GM21526 (cell line): ENCODE measurements around the gene WWP2.
"Not testable (repeated sequence)": the region's sequence is repeated elsewhere in the genome, so short reads cannot be mapped to it uniquely, and the experiment has no call there.

Experiments
- ATAC-seq: cut with Tn5 transposase; IDR thresholded peaks from one replicate; pipeline ENCODE4 v1.9.1; 2021; ENCODE audit warnings: moderate library complexity; ENCODE audit not compliant: unreplicated experiment, low FRiP score

The WWP2 gene

DNA sequence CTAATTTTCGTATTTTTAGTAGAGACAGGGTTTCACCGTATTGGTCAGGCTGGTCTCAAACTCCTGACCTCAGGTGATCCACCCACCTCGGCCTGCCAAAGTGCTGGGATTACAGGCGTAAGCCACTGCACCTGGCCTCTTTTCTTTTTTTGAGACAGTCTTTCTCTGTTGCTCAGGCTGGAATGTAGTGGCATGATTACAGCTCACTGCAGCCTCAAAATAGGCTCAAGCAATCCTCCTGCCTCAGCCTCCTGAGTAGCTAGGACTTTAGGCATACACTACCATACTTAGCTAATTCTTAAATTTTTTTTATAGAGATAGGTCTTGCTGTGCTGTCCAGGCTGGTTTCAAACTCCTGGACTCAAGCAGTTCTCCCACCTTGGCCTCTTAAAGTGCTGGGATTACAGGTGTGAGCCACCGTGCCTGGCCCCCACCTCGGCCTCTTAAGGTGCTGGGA lies 29.3 kb downstream of the WWP2 start:
- ATAC-seq = not testable (repeated sequence)

DNA sequence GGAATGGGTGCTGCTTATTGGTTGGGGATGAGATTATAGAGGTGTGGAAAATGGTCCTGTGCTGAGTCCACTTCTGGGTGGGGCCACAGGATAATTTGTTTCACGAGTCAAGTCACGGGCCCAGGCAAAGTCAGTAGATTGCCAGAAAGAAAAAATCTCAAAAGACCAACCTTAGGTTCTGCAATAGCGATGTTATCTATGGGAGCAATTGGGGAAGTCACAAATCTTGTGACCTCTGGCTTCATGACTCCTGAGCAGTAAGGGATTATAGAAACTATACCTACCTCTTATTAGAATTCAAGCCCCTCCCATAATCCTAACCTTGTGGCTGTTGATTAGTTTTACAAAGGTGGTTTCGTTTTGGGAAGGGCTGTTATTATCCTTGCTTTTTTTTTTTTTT lies 31.4 kb downstream of the WWP2 start:
- ATAC-seq = no peak

DNA sequence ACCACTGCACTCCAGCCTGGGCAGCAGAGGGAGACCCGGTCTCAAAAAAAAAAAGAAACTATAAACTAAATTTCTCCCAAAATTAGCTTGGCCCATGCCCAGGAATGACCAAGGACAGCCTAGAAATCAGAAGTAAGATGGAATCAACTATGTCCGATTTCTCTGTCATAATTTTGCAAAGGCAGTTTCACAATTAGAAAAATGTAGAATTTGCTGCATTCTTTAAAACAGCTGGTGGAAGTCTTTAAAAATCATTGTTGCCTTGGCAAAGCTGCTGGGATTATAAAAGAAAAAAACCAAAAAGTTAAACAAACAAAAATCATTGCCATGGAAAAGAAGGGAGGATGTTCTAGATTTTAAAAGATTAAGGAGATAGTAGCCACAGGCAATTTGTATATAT lies 32.4 kb downstream of the WWP2 start:
- ATAC-seq = no peak

DNA sequence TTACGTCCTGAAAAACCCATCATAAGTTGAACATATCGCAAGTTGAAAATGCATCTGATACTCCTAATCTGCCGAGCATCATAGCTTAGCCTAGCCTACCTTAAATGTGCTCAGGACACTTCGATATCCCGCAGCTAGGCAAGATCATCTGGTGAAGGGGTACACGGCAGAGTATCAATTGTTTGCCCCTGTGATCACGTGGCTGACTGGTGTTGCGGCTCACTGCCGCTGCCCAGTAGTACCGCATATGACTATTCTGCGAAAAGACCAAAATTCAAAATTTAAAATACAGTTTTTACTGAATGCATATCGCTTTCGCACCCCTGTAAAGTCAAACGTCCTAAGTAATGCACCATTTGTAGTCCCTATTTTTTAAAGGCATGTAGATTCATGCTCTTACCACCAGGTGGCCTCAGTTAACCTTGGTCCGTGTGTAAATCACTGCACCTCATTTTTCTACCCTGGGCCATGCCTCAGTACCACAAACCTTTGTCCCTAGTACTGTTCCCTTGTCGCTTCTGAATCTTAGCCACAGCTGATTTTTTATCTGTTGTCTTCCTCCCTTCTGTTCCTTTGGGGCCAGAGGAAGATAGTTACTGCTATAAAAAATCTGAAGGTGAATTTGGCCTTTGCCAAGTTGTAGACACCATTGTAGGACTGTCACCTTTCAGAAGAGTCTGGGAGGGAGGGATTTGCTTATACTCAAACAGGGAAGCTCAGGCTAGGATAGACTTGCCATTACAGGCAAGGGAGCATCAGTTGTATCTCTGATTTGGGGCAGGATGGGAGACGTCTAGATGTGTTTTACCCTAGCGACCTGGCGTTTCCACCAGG lies 34.4 kb downstream of the WWP2 start:
- no peak for ATAC-seq

DNA sequence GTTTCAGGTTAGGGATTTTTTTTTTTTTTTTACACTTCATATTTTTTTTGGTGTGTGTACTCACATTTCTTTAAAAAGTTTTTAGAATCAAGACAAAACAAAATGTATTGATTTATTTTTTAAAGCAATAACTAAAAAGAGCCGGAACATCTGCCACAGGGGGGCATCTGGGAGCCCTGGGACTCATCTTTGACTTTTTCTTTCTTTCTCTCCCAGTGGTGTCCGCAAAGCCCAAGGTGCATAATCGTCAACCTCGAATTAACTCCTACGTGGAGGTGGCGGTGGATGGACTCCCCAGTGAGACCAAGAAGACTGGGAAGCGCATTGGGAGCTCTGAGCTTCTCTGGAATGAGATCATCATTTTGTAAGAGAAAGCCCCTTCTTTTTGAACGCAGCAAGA lies 36.3 kb downstream of the WWP2 start:
- no peak for ATAC-seq

DNA sequence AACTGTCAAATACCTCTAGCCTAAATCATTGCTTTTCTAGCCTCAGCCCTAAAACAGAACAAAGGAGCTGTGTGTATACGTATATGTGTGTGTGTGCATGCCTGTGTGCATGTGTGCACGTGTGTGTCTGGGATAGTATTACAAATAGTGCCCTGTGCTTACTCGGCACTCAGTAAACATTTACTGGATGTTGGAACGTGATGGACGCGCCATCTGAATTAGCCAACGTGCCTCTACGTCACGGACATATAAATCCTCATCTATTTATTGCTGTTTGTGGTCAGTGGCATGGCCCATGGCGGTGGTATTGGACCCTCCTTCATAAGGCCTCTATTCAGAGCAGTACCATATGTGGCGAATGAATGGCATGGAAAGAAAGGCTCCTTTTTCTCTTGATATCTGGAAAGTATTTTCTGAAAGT lies 37.5 kb downstream of the WWP2 start:
- ATAC-seq = no peak

DNA sequence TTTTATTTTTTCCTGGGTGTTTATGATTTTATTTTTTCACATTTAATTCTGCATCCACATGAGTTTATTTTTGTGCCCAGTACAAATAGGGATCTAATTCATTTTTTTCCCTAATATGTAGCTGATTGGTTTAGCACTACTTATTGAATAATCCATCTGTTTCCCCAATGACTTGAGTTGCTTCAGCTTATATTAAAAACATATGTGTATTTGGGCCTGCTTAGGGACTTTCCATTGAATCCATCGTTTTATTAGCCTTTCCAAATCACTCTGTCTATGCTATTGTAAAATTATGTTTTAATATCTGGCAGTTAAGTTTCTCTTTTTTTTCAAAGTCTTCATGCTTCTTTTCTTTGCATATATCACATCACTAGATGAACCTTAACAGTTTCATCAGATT lies 42.2 kb downstream of the WWP2 start:
- no peak for ATAC-seq

DNA sequence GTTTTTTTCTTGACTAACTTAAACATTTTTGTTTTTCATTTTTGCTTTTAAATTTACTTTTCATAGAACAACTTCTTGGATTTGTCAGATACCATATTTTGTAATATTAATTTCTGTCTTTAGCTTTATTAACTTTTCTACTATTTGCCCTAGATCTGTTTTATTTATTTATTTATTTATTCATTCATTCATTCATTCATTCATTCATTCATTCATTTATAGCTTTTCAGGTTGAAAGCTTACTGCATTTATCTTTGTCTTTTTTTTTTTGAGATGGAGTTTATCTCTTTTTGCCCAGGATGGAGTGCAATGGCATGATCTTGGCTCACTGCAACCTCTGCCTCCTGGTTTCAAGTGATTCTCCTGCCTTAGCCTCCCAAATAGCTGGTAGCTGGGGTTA lies 44.6 kb downstream of the WWP2 start:
- not testable (repeated sequence) for ATAC-seq

DNA sequence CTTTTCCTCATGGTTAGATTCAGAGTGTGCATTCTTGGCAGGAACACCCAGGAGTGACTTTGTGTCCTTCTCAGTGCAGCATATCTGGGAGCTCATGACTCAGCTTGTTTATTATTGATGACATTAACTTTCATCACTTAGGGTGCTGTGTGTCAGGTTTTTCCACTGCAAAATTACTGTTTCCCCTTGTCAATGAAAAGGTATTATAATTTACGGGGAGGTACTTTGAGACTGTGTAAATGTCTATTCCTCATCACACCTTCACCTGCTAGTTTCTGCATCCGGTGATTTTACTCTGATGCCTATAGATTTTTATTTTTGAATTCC lies 50.5 kb downstream of the WWP2 start:
- no peak for ATAC-seq

DNA sequence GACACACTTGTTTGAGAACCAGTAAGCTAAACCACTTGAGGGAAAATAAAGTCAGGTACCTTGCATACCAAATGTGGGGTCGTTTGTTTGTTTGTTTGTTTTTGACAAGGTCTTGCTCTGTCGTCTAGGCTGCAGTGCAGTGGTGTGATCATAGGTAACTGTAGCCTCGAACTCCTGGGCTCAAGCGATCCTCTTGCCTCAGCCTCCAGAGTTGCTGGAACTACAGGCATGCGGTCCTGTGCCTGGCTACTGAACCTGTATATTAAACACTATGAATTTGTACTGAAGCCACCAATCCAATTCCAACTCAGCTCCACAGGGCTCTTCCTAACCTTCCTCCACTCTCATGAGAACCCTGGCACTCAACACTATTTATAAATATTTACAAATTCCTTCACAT lies 51.9 kb downstream of the WWP2 start:
- ATAC-seq = no peak

DNA sequence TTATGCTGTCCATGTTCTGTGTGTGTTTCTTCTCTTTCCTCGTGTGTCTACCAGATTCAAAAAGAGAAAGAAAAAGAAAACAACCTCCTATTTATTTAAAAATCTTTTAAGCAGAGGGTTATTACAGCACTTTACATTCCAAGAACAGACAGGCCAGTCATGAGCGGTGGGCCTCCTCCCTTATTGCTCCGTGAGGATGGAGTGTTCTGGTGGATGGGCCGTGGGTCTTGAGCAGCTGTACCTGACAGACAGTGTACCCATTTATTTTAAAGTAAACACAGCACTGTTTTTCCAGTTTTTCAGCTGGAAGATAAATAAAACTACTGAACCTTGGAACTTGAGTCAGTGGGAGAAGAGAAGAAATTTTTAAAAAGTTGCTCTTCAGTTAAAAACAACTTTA lies 52.4 kb downstream of the WWP2 start:
- ATAC-seq = no peak

DNA sequence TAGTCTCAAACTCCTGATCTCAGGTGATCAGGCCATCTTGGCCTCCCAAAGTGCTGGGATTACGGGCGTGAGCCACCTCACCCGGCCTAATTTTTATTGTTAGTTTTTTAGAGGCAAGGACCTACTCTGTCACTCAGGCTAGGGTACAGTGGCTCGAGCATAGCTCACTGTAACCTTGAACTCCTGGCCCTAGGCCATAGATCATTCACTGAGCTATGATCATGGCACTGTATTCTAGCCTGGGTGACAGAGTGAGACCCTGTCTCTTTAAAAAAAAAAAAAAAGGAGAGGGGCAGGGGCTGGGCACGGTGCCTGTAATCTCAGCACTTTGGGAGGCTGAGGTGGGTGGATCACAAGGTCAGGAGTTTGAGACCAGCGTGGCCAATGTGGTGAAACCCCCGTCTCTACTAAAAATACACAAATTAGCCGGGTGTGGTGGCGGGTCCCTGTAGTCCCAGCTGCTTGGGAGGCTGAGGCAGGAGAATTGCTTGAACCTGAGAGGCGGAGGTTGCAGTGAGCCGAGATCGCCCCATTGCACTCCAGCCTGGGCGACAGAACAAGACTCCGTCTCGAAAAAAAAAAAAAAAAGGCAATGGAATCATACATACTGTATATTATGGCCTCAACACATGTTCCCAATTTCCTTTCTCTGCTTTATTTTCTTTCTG lies 53.2 kb downstream of the WWP2 start:
- not testable (repeated sequence) for ATAC-seq

DNA sequence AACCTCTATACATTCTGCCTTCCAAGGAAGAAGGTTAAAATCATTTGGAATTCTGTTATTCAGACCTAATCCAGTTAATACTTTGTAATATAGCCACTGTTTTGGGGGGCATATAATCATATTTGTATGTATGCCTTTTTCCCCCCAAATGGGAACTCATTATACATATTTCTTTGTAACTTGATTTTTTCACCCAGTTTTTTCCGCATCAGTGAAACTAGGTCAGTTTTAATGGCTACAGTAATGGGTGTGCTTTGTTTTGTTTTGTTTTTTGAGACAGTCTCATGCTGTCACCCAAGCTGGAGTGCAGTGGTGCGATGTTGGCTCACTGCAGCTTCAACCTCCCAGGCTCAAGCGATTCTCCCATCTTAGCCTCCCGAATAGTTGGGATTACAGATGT lies 54.9 kb downstream of the WWP2 start:
- ATAC-seq = no peak

DNA sequence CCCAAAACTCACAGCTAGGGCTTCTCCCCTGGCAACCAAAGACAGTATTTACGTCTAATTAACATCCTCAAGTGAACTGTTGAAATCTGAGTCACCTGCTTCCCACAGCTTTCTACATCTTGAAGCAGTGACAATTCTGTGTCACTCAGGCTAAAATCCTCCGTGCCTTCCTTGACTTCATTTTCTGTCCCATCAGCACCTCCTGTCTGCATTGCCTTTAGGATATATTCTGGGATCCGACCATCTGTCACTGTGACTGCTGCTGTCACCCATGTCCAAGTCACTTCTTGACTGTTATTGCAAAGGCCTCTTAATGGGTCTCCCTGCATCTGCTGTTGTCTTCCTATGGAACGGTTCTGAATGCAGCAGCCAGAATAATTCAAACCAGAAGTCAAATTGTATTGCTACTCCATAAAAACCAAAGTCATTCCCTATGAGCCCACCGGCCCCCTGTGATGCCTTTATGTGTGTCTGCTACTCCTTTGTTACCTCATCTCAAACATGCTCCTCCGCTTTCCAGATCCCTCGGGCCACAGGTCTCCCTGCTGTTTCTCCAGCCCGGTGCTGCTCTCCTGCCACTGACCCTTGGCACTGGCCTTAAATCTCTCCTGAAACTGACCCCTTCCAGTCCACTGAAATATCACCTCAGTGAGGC lies 56.9 kb downstream of the WWP2 start:
- ATAC-seq = no peak

DNA sequence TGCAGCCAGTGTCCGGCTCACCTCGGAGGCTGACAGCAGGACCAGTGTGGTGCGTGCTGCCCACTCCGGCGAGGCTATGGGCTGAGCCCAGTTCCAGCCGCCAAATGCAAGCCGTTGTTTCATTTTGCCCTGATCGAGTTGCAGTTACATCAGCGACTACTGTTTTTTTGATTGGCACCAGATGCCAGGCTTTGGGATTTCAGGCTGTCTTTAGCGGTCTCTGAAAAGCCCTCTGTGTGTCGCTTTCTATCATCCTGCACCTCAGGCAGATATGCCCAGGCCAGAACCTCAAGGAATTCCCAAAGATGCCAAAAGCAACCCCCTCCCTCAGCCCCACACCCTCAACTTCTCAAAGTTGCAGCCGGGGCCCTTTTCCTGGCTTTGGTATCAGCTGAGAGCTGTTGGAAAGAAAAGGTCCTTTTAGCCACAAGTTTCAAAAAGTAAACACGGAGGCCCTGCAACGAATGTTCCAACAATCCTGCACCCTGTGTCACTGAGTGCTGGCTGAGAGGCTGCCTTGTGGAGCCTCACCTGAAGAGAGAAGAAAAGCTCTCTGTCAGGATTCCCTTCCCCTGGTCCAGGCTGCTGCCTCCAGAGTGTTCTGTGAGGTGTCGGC lies 58.9 kb downstream of the WWP2 start:
- ATAC-seq = no peak

DNA sequence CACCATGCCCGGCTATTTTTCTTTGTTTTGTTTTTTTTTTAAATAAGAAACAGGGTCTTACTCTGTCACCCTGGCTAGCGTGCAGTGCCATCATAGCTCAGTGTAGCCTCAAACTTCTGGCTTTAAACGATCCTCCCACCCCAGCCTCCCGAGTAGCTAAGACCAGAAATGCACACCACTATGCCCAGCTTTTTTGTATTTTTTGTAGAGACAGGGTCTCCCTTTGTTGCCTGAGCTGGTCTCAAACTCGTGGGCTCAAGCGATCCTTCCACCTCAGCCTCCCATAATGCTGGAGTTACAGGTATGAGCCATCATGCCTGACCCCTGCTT lies 59.7 kb downstream of the WWP2 start:
- no peak for ATAC-seq

DNA sequence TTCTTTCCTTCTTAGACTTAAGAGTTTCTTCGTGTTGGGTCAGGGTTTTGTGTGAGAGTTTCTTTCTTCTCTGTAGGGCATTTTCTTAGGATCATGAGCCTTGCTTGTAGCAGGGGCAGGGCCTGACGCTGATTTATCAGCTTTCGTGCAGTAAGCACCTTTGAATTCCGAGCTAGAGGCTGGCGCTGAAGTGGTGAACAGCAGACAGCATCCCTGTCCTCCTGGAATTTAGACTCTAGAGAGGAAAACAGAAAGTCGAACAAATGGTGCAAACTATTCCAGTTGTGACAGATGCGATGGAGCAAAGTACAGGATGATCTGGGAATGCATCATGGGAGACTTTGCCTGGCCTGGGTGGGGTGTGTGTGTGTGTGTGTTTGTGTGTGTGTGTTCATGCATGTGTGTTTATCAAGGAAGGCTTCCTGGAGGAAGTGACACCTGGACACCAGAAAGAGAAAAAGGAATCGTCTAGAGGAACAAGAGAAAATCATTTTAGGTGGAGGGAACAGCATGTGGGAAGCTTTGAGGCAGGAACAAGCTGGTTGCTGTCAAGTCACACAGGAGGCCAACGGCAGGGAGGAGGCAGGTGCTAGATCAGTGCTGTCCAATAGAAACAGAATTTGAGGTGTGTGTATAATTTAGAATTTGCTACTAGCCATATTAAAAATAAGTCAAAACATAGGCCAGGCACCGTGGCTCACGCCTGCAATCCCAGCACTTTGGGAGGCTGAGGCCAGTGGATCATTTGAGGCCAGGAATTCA lies 60.2 kb downstream of the WWP2 start:
- no peak for ATAC-seq

DNA sequence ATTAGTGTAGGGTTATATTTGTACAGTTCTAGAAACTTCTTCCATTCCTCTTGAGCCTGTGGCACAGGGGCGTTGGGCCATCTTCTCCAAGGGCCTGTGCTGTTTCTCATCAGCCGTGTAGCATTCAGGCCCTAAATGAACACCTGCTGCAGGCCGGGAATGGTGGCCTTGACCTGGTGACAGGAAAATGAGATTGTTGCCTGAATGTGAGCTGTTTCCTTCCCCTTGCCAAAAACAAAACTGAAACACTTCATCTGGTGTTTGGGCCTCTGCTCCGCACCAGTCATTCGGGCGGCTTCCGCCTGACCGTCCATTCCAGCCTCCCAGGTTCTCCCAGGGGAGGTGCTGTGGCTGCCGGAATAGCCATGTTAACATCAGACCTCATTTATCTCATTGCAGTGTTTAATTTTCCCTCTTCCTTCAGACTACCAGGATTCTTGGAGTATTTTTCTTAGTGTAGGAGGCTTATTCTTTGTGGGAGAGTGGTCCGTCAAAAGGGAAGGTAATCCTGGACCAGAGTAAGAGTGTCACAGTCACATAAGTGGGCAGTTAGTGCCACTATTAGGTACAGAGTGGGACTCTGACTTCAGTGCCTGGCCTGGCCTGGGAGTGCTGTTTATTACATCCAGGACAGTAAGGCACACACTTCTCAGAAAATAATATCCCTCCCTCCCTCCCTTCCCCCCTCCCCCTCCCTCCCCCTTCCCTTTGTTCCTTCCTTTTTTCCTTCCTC lies 61.9 kb downstream of the WWP2 start:
- no peak for ATAC-seq

DNA sequence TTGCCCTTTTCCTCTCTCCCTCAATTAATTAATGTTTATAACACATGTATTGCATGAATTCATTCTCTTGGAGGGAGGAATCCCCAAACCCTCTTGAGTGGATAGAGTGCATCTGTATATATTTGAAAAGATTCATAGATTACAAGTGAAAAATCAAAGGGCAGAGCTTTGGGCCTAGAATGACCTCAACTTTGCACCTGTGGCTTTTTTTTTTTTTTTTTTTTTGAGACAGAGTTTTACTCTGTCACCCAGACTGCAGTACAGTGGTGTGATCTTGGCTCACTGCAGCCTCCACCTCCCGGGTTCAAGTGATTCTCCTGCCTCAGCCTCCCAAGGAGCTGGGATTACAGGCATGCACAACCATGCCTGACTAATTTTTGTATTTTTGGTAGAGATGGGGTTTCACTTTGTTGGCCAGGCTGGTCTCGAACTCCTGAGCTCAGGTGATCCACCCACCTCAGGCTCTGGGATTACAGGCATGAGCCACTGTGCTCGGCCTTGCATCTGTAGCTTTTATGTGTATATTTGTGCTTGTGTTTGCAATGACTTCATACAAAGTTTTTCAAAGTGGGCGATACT lies 62.5 kb downstream of the WWP2 start:
- ATAC-seq = not testable (repeated sequence)

DNA sequence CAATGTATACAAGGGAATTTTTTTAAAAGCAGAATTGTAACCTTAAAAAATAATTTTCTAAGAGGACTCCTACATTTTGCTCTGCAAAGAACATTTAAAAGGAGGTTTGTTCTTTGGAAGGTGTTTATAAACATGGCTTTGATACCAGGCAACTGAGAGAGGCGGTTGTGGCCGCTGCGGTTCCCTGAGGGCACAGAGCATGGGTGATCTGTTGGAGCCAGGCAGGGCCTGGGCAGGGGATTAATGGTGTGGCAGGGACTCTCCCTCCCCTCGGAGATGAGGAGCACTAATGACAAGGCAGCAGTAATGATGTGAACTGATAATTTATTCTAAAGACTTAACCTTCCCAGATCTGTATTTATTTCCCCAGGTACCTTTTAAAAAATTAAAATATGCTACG lies 65.4 kb downstream of the WWP2 start:
- no peak for ATAC-seq
